ENCODE data around the gene FXN. TPM values are rescaled to one million over a fixed set of nuclear protein-coding genes. Genes with fewer than 3 reads are reported as not detected.

FXN gene
- total RNA-seq, 4 donors from 2014 or later, result 4.2 to 15.2 (median 9.6) TPM

DNA sequence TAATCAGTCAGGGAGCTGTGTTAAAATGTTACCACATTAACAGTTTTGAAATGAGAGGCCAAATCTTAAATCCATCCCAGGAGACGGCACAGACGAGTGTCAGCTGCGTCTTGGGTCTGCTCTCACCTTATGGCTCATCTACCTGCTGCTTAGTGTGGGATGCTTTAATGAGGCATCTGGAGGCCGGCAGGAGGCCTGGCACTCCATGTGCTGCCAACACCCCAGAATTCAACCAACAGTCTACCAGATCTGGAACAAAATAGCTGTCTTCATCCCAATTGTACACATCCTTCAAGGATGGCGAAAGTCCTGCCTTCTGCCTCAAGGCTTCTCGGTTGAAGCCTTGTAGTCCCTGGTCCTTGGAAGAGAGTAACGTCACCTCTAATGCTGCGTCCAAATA, 33.6 kb upstream of the FXN start:
- Histone ChIP-seq H3K9me3 (no peaks in the 10 kb centered on the region), H3K27ac (replicated peaks in 1 of 4) (no peak overlapping the region), H3K36me3 (no peaks in the 10 kb centered on the region), H3K4me1 (peaks cover 0 to 16% (median 2%) of the 10 kb centered on the region in 4 donors), H3K4me3 (no peak overlapping the region), H3K27me3 (no peaks in the 10 kb centered on the region)
- DNase-seq (ENCODE audit: extremely low spot score), result no peak
- 81% methylated on average over 7 of the region's 8 CpGs for WGBS
- TF ChIP-seq POLR2AphosphoS5 (IDR thresholded peaks at IDR 0.05) (no peak), POLR2A (IDR thresholded peaks at IDR 0.05; ENCODE audit: low read depth) (no peak), EP300 (IDR thresholded peaks at IDR 0.05) (no peak)
- TF ChIP-seq, protein P1, sequence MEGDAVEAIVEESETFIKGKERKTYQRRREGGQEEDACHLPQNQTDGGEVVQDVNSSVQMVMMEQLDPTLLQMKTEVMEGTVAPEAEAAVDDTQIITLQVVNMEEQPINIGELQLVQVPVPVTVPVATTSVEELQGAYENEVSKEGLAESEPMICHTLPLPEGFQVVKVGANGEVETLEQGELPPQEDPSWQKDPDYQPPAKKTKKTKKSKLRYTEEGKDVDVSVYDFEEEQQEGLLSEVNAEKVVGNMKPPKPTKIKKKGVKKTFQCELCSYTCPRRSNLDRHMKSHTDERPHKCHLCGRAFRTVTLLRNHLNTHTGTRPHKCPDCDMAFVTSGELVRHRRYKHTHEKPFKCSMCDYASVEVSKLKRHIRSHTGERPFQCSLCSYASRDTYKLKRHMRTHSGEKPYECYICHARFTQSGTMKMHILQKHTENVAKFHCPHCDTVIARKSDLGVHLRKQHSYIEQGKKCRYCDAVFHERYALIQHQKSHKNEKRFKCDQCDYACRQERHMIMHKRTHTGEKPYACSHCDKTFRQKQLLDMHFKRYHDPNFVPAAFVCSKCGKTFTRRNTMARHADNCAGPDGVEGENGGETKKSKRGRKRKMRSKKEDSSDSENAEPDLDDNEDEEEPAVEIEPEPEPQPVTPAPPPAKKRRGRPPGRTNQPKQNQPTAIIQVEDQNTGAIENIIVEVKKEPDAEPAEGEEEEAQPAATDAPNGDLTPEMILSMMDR (IDR thresholded peaks at IDR 0.05), result no peak
- intact Hi-C loops (cut with DNase I), result no loop called here

DNA sequence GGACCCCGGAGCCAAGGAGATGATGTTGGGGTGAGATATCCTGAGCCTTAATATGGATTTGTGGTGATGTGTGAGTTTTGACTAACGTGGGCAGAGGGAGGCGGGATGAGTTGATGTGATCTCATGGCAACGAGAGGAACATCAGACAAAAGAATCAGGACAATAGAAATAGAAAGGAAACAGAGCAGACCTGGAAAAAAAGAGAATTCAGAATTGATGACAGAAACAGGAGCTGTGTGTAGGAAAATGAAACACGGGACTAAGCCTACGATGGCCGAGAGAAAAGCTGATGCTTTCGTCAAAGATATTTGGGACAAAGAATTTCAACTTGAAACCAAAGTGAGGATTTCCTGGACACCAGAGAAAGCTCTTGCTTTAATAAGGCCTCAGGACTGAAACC, 32.5 kb upstream of the FXN start:
- DNase-seq (ENCODE audit: extremely low spot score), result no peak
- Histone ChIP-seq H3K4me3 (no peak overlapping the region), H3K4me1 (peaks cover 0 to 12% (median 2%) of the 10 kb centered on the region in 4 donors), H3K27me3 (no peaks in the 10 kb centered on the region), H3K9me3 (no peaks in the 10 kb centered on the region), H3K36me3 (no peaks in the 10 kb centered on the region), H3K27ac (replicated peaks in 1 of 4) (no peak overlapping the region)
- intact Hi-C loops (cut with DNase I), result no loop called here
- WGBS, result 76% methylated on average over 8 of the region's 8 CpGs
- TF ChIP-seq POLR2AphosphoS5 (IDR thresholded peaks at IDR 0.05), result no peak
- TF ChIP-seq EP300 (IDR thresholded peaks at IDR 0.05), result no peak
- no peak for TF ChIP-seq POLR2A (IDR thresholded peaks at IDR 0.05; ENCODE audit: low read depth)
- TF ChIP-seq, protein P1 (IDR thresholded peaks at IDR 0.05), result no peak

DNA sequence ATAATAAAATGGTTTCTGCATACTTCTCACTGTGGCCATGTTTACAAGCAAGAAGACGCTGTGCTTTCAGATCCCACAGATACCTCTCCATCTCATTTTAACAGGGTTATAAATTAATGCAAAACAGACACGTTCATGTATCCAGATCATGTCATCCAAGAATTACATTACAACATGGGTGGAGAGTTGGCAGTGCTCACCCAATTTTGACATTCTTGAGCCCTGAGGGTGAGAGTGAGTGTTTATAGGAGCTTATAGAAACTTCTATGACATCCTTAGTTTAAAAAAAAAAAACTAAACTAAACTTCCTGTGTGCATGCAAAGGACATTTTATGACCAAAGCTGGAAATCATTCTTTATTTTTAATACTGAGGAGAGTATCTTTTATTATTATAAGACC, 30.7 kb upstream of the FXN start:
- Histone ChIP-seq H3K27me3 (no peaks in the 10 kb centered on the region), H3K4me1 (no peaks in the 10 kb centered on the region), H3K27ac (replicated peaks in 1 of 4) (no peak overlapping the region), H3K36me3 (no peaks in the 10 kb centered on the region), H3K9me3 (no peaks in the 10 kb centered on the region), H3K4me3 (no peak overlapping the region)
- intact Hi-C loops (cut with DNase I), result no loop called here
- 32% methylated on average over 2 of the region's 2 CpGs for WGBS
- DNase-seq (ENCODE audit: extremely low spot score), result no peak
- TF ChIP-seq POLR2AphosphoS5 (IDR thresholded peaks at IDR 0.05), result no peak
- no peak for TF ChIP-seq EP300 (IDR thresholded peaks at IDR 0.05)
- TF ChIP-seq, protein P1 (IDR thresholded peaks at IDR 0.05), result no peak
- TF ChIP-seq POLR2A (IDR thresholded peaks at IDR 0.05; ENCODE audit: low read depth), result no peak

DNA sequence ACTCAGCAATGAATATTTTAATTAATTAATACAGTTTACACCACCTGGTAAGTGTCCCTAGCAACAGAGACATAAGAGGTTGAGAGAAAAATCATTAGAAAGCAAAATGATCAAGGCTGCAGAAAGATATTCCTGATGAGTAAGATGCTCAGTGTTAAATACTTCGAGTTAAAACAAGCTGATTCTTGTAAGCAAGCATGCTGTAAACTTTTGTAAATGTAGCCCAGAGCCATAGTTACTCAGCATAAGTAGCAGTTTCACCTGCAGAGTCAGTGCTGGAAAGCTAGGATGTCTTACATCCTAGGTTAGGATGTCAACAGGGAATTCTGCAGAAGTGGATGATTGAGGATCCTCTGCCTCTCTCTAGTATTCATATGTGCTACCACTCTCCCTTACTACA, 25.8 kb upstream of the FXN start:
- no peaks in the 10 kb centered on the region for H3K36me3 ChIP-seq
- H3K4me1 ChIP-seq, result no peaks in the 10 kb centered on the region
- H3K9me3 ChIP-seq, result no peaks in the 10 kb centered on the region
- H3K27me3 ChIP-seq, result no peaks in the 10 kb centered on the region
- no peak overlapping the region for H3K27ac ChIP-seq (replicated peaks in 1 of 4)
- intact Hi-C loops (cut with DNase I), result no loop called here
- no peak overlapping the region for H3K4me3 ChIP-seq
- TF ChIP-seq, protein P1 (IDR thresholded peaks at IDR 0.05), result no peak
- no peak for TF ChIP-seq POLR2AphosphoS5 (IDR thresholded peaks at IDR 0.05)
- no peak for TF ChIP-seq EP300 (IDR thresholded peaks at IDR 0.05)
- no peak for TF ChIP-seq POLR2A (IDR thresholded peaks at IDR 0.05; ENCODE audit: low read depth)
- 57% methylated on average over 1 of the region's 1 CpG for WGBS
- DNase-seq (ENCODE audit: extremely low spot score), result no peak

DNA sequence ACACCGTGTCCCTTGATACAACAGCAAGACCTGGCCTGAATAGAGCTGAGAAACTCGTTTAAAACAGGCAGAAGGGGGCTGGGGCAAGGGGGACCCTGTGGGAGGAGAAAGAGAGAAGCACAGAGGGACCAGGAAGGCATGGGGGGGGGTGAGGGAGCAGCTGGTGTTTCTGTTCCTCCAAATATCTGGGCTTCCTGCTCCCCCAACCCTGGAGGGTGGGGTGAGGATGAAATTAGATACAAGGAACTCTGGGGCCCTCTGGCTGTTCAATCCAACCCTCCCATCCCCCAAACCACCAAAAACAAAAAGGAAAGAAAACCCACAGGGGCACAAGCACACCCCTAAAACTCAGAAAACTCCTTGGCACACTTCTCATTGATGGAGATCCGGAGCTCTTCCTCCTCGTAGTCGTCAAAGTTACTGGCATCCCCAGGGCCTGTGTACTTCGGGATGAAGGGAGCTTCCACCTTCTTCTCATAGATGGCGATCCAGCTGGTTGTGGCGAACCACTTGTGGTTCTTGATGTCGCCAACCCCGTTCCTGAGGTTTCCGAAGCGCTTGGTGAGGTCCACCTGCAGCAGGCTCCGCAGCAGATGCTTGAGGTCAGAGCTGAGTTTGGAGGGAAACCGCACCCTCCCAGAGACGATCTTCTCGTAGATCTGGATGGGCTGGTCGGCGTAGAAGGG, 22.7 kb upstream of the FXN start:
- H3K9me3 ChIP-seq, result no peaks in the 10 kb centered on the region
- no peak overlapping the region for H3K27ac ChIP-seq (replicated peaks in 1 of 4)
- H3K4me1 ChIP-seq, result peaks cover 5 to 15% (median 11%) of the 10 kb centered on the region in 4 donors
- no peaks in the 10 kb centered on the region for H3K27me3 ChIP-seq
- intact Hi-C loops (cut with DNase I), result no loop called here
- DNase-seq (ENCODE audit: extremely low spot score), result no peak
- no peaks in the 10 kb centered on the region for H3K36me3 ChIP-seq
- TF ChIP-seq POLR2AphosphoS5 (IDR thresholded peaks at IDR 0.05) (no peak), EP300 (IDR thresholded peaks at IDR 0.05) (no peak)
- TF ChIP-seq, protein P1 (IDR thresholded peaks at IDR 0.05), result no peak
- WGBS, result 72% methylated on average over 18 of the region's 18 CpGs
- no peak overlapping the region for H3K4me3 ChIP-seq
